CD4-positive, alpha-beta T cell (primary cell): ENCODE results near the gene MAP1LC3B. TPM values are rescaled to one million over a fixed set of nuclear protein-coding genes. Genes with fewer than 3 reads are reported as not detected.

Experiments
- ATAC-seq: fragments of 200-7000 bp; cut with Tn5 transposase; one replicate; pipeline ENCODE4 v1.10.0; 2022; ENCODE audit warnings: mild to moderate bottlenecking; ENCODE audit not compliant: poor library complexity
- CTCF ChIA-PET: fragments of 350-600 bp; sonication (Branson Sonifier 250); formaldehyde crosslinking; loops from one replicate; lab custom pipeline; 2021; ENCODE audit warnings: antibody characterized with exemption, inconsistent platforms; lab: Charles Lee
- POLR2A ChIA-PET: fragments of 350-600 bp; sonication (Branson Sonifier 250); formaldehyde crosslinking; loops from one replicate; lab custom pipeline; 2021; ENCODE audit warnings: antibody characterized with exemption, inconsistent platforms; lab: Charles Lee
- DNase-seq, 14 experiments: peaks; one replicate each; pipeline ENCODE4 v3.0.0-alpha.2; 2013 to 2020; ENCODE audit warnings: mixed read lengths in 2 of 14
- H3K27ac ChIP-seq, 2 donors: one replicate each; pipeline versions ENCODE4 v1.5.1 to v1.7.0; 2013; ENCODE audit warnings: low read length in 2 of 2, low read depth in 1 of 2, mild to moderate bottlenecking in 1 of 2
- H3K27me3 ChIP-seq, 2 experiments: 1 replicate in 1 of 2; 2 replicates in 1 of 2; pipeline versions ENCODE4 v1.6.1 to v1.7.0; 2013; ENCODE audit warnings: low read length in 2 of 2, control low read depth in 1 of 2, mild to moderate bottlenecking in 1 of 2, moderate library complexity in 1 of 2; ENCODE audit not compliant: insufficient read depth in 2 of 2, control insufficient read depth in 1 of 2
- H3K36me3 ChIP-seq: one replicate; pipeline ENCODE4 v1.6.1; 2013; ENCODE audit warnings: low read length, control low read depth; ENCODE audit not compliant: insufficient read depth
- H3K4me1 ChIP-seq: one replicate; pipeline ENCODE4 v1.6.1; 2013; ENCODE audit warnings: low read length, control low read depth; ENCODE audit not compliant: insufficient read depth
- H3K4me3 ChIP-seq: one replicate; pipeline ENCODE4 v1.5.1; 2013; ENCODE audit warnings: mild to moderate bottlenecking, low read length, moderate library complexity
- H3K9me3 ChIP-seq, 2 experiments: 1 replicate in 1 of 2; 2 replicates in 1 of 2; pipeline versions ENCODE4 v1.6.1 to v1.7.0; 2013; ENCODE audit warnings: low read length in 2 of 2, mild to moderate bottlenecking in 2 of 2, control low read depth in 1 of 2, moderate library complexity in 1 of 2; ENCODE audit not compliant: control insufficient read depth in 1 of 2, insufficient read depth in 1 of 2
- H3K27ac Mint-ChIP-seq: one replicate; pipeline ENCODE4 v1.8.0; 2020; ENCODE audit warnings: mixed read lengths
- H3K27me3 Mint-ChIP-seq: one replicate; pipeline ENCODE4 v1.8.0; 2021; ENCODE audit warnings: mixed read lengths
- H3K36me3 Mint-ChIP-seq: one replicate; pipeline ENCODE4 v1.8.0; 2021; ENCODE audit warnings: low read depth, mixed read lengths
- H3K4me1 Mint-ChIP-seq: one replicate; pipeline ENCODE4 v1.8.0; 2021; ENCODE audit warnings: low read depth, mixed read lengths
- H3K4me3 Mint-ChIP-seq: one replicate; pipeline ENCODE4 v1.8.0; 2020; ENCODE audit warnings: mild to moderate bottlenecking, mixed read lengths
- H3K9me3 Mint-ChIP-seq: one replicate; pipeline ENCODE4 v1.8.0; 2020; ENCODE audit warnings: mixed read lengths
- CTCF ChIP-seq: fragments of 200-600 bp; IDR thresholded peaks from one replicate; pipeline ENCODE4 v1.8.0; 2022; ENCODE audit warnings: antibody characterized with exemption, mild to moderate bottlenecking
- intact Hi-C, 2 experiments: fragments of 100-400 bp; cut with DNase I in 1 of 2; cut with micrococcal nuclease in 1 of 2; formaldehyde crosslinking; loops; one replicate each; pipeline versions ENCODE4 v1.15.1 to v1.9.0; 2023 to 2025; cut with DNase I, micrococcal nuclease
- total RNA-seq, 174 experiments: library from RNA in 2 of 174; stranded (reverse) in 2 of 174; gene quantifications; one replicate each; pipeline ENCODE4 v1.2.3 and lab custom pipeline; 2021 to 2026

MAP1LC3B gene
- total RNA-seq, 2 experiments from 2014 or later, result 92.4 to 96.6 TPM

DNA sequence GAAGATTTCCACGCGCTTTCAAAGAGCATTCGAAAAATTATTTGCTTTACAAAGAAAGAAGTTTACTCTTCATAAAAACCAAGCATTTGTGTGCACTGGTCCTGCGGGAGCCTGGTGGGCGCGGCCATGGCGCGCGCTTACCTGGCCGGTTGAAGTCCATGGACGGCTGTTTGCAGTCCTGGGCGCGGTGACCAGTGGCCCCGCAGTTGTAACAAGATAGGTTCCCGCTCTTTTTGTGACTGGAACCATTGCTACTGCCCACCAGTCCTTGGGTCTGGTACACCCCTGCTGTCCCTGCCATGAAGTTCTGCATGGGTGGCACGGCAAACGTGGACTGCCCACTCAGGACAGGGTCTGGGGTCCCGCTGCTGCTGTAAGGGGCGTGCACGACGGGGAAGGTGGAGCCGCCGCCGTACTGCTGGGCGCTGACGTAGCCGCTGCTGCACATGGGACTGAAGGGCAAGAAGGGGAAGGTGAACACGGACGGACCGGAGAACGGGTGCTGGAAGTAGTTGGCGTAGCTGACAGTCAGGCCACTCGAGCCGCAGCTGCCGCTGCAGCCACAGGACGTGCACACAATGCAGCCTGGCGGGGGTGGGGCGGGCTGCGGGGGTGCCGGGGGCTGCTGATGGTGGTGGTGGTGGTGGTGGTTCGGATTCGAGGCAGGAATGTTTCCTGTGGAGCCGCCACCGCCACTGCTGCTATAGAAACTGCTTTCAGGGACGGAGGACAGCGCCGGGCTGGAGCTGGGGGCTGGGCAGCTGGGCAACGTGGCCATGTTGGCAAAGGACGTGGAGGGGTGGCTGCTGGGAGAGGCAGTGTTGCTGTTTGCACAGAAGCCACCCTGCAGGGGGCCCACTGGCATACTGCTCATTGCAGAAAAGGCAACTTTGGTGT lies 19.5 kb downstream of the MAP1LC3B start:
- Histone ChIP-seq H3K4me1 (no peaks in the 10 kb centered on the region), H3K9me3 (no peaks in the 10 kb centered on the region), H3K36me3 (peaks cover 65% of the 10 kb centered on the region), H3K27ac (no peak overlapping the region), H3K4me3 (no peak overlapping the region), H3K27me3 (no peaks in the 10 kb centered on the region)
- ChIA-PET POLR2A (no interaction called here), CTCF (no interaction called here)
- Mint-ChIP-seq H3K9me3 (no peaks in the 10 kb centered on the region), H3K36me3 (peaks cover 57% of the 10 kb centered on the region), H3K27ac (no peak overlapping the region), H3K27me3 (no peaks in the 10 kb centered on the region), H3K4me3 (no peak overlapping the region), H3K4me1 (no peaks in the 10 kb centered on the region)
- no peak for TF ChIP-seq CTCF
- no peak for ATAC-seq
- DNase-seq, result no peak
- intact Hi-C loops, result loop anchor here in 1 of 2 experiments (10.0 kb wide), 1 partner anchor 133 kb away; no protein-coding TSS in a partner anchor

- no peak for TF ChIP-seq CTCF
- DNase-seq (no peak), ATAC-seq (no peak)
- H3K36me3 ChIP-seq, result peaks cover 69% of the 10 kb centered on the region
- no peaks in the 10 kb centered on the region for H3K4me1 Mint-ChIP-seq
- H3K9me3 ChIP-seq, result no peaks in the 10 kb centered on the region
- intact Hi-C loops, result loop anchor here in 1 of 2 experiments (10.0 kb wide), 1 partner anchor 132 kb away; no protein-coding TSS in a partner anchor
- no peaks in the 10 kb centered on the region for H3K9me3 Mint-ChIP-seq
- CTCF ChIA-PET, result no interaction called here
- H3K27me3 ChIP-seq, result no peaks in the 10 kb centered on the region
- no peak overlapping the region for H3K4me3 Mint-ChIP-seq
- no peaks in the 10 kb centered on the region for H3K27me3 Mint-ChIP-seq
- no peaks in the 10 kb centered on the region for H3K4me1 ChIP-seq
- POLR2A ChIA-PET, result no interaction called here
- no peak overlapping the region for H3K27ac Mint-ChIP-seq
- H3K27ac ChIP-seq, result no peak overlapping the region
- H3K4me3 ChIP-seq, result no peak overlapping the region
- H3K36me3 Mint-ChIP-seq, result peaks cover 55% of the 10 kb centered on the region
These were observed 20.3 kb downstream of the MAP1LC3B start for GRCh38 chr16:87412371-87412995.

- Mint-ChIP-seq H3K36me3 (peaks cover 58% of the 10 kb centered on the region), H3K27me3 (no peaks in the 10 kb centered on the region), H3K27ac (no peak overlapping the region), H3K4me3 (no peak overlapping the region), H3K4me1 (no peaks in the 10 kb centered on the region), H3K9me3 (no peaks in the 10 kb centered on the region)
- DNase-seq (no peak), ATAC-seq (no peak)
- CTCF ChIA-PET, result no interaction called here
- peaks cover 70% of the 10 kb centered on the region for H3K36me3 ChIP-seq
- H3K9me3 ChIP-seq, result no peaks in the 10 kb centered on the region
- TF ChIP-seq CTCF, result no peak
- no peaks in the 10 kb centered on the region for H3K27me3 ChIP-seq
- POLR2A ChIA-PET, result no interaction called here
- no peak overlapping the region for H3K27ac ChIP-seq
- no peak overlapping the region for H3K4me3 ChIP-seq
- no peaks in the 10 kb centered on the region for H3K4me1 ChIP-seq
- intact Hi-C loops, result loop anchor here in 1 of 2 experiments (10.0 kb wide), 1 partner anchor 132 kb away; no protein-coding TSS in a partner anchor
These were observed 20.9 kb downstream of the MAP1LC3B start for GRCh38 chr16:87412996-87413421.
